ENCODE measurements around the gene OR10C1.

Gene OR10C1

GRCh38 chr6:29414588-29414987 is 24.5 kb upstream of the OR10C1 start, which contains the start of gene OR12D1:
Gene OR12D1, plus strand, starts transcription at chr6:29414928.
- Histone ChIP-seq H4K8ac (ENCODE audit: low read length) (no peak within 1 kb of the TSS), H3K14ac (ENCODE audit: low read length in 2 of 2) (no peak within 1 kb of the TSS), H2BK120ac (ENCODE audit: low read depth, low read length) (no peak within 1 kb of the TSS), H2AFZ (ENCODE audit: low read depth, low read length) (no peak within 1 kb of the TSS), H2BK12ac (ENCODE audit: low read length in 2 of 2) (no peak within 1 kb of the TSS), H3K27ac (ENCODE audit: low read length, poor library complexity, severe bottlenecking) (no peak within 1 kb of the TSS), H3K27me3 (ENCODE audit: control insufficient read depth in 1 of 2, insufficient read depth in 1 of 2, low read length in 2 of 2) (no peaks in the 10 kb centered on the region), H3K4me3 (ENCODE audit: insufficient read depth in 1 of 2, low read depth in 1 of 2, low read length in 2 of 2) (no peak within 1 kb of the TSS), H3K4me1 (ENCODE audit: control insufficient read depth, insufficient read depth, low read depth, low read length) (no peaks in the 10 kb centered on the region), H2AK5ac (ENCODE audit: low read length, severe bottlenecking) (no peak within 1 kb of the TSS), H3K9ac (ENCODE audit: low read length) (no peak within 1 kb of the TSS), H3K18ac (ENCODE audit: low read depth in 1 of 2, low read length in 2 of 2) (no peak within 1 kb of the TSS), H3K79me1 (replicated peaks; ENCODE audit: low read length, poor library complexity, severe bottlenecking) (no peaks in the 10 kb centered on the region), H4K91ac (ENCODE audit: low read length) (no peak within 1 kb of the TSS), H3K4ac (ENCODE audit: low read depth in 1 of 2, low read length in 2 of 2) (no peak within 1 kb of the TSS), H3K9me3 (ENCODE audit: control insufficient read depth, low read length) (peaks cover 9% of the 10 kb centered on the region), H3K23ac (ENCODE audit: low read length in 2 of 2) (no peak within 1 kb of the TSS), H2BK5ac (ENCODE audit: low read depth, low read length, poor library complexity, severe bottlenecking) (no peak within 1 kb of the TSS), H2BK15ac (ENCODE audit: low read depth, poor library complexity, severe bottlenecking) (no peak within 1 kb of the TSS), H3K36me3 (ENCODE audit: control insufficient read depth in 1 of 2, insufficient read depth in 2 of 2, low read depth in 1 of 2, low read length in 2 of 2) (no peaks in the 10 kb centered on the region), H3K4me2 (ENCODE audit: low read length, poor library complexity, severe bottlenecking) (no peak within 1 kb of the TSS)
- DNase-seq: no peak

DNA sequence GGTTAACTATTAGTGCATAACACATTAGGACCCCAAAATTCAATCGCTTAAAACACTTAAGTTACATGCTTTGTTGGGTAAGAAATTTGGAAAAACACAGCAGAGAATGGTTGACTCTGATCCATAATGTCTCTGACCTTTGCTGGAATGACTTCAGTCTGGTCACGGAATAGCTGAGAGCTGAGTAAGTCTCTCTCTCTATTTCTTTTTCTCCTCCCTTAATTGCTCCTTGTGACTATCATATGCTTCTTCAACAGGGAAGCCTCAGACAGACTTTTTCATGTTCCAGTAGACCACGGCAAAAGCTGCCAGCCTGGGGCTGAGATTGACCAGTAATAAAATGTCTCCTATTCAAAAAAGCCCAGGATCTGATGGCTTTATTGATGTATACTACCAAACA is 19.6 kb upstream of the OR10C1 start:
- Histone ChIP-seq H3K79me1 (replicated peaks; ENCODE audit: low read length, poor library complexity, severe bottlenecking) (no peaks in the 10 kb centered on the region), H3K23ac (ENCODE audit: low read length in 2 of 2) (no peak overlapping the region), H2BK12ac (ENCODE audit: low read length in 2 of 2) (no peak overlapping the region), H4K91ac (ENCODE audit: low read length) (no peak overlapping the region), H3K18ac (ENCODE audit: low read depth in 1 of 2, low read length in 2 of 2) (no peak overlapping the region), H3K9me3 (ENCODE audit: control insufficient read depth, low read length) (peaks cover 2% of the 10 kb centered on the region), H3K4me2 (ENCODE audit: low read length, poor library complexity, severe bottlenecking) (no peak overlapping the region), H3K4me1 (ENCODE audit: control insufficient read depth, insufficient read depth, low read depth, low read length) (no peaks in the 10 kb centered on the region), H3K4ac (ENCODE audit: low read depth in 1 of 2, low read length in 2 of 2) (no peak overlapping the region), H2AFZ (ENCODE audit: low read depth, low read length) (no peak overlapping the region), H3K9ac (ENCODE audit: low read length) (no peak overlapping the region), H3K4me3 (ENCODE audit: insufficient read depth in 1 of 2, low read depth in 1 of 2, low read length in 2 of 2) (no peak overlapping the region), H2BK120ac (ENCODE audit: low read depth, low read length) (no peak overlapping the region), H3K27ac (ENCODE audit: low read length, poor library complexity, severe bottlenecking) (peak overlapping the region; percentile 49), H2BK15ac (ENCODE audit: low read depth, poor library complexity, severe bottlenecking) (no peak overlapping the region), H3K27me3 (ENCODE audit: control insufficient read depth in 1 of 2, insufficient read depth in 1 of 2, low read length in 2 of 2) (no peaks in the 10 kb centered on the region), H3K14ac (ENCODE audit: low read length in 2 of 2) (no peak overlapping the region), H2AK5ac (ENCODE audit: low read length, severe bottlenecking) (no peak overlapping the region), H4K8ac (ENCODE audit: low read length) (no peak overlapping the region), H2BK5ac (ENCODE audit: low read depth, low read length, poor library complexity, severe bottlenecking) (no peak overlapping the region), H3K36me3 (ENCODE audit: control insufficient read depth in 1 of 2, insufficient read depth in 2 of 2, low read depth in 1 of 2, low read length in 2 of 2) (no peaks in the 10 kb centered on the region)
- DNase-seq: no peak
- 82% methylated on average over 3 of the region's 3 CpGs for WGBS

DNA sequence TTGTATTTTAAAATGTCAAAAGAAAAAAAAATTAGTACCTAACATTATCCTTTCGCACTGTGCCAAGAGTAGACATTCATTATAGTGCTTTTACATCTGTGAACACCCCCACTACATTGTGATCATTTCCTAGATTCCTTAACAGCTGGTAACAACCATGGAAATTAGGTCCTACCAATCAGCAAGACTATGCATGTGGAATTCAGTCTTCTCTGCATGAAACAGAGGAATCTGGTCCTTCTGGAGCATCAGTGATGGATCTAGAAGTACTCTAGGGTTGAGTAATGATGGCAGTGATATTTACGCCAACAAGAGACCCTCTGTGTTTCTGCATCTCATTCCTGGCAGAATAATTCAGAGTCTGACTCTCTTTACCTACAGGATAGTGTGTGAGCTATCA is 14.9 kb upstream of the OR10C1 start:
- Histone ChIP-seq H3K27me3 (ENCODE audit: control insufficient read depth in 1 of 2, insufficient read depth in 1 of 2, low read length in 2 of 2) (no peaks in the 10 kb centered on the region), H3K27ac (ENCODE audit: low read length, poor library complexity, severe bottlenecking) (no peak overlapping the region), H3K4me2 (ENCODE audit: low read length, poor library complexity, severe bottlenecking) (no peak overlapping the region), H2BK120ac (ENCODE audit: low read depth, low read length) (no peak overlapping the region), H2BK15ac (ENCODE audit: low read depth, poor library complexity, severe bottlenecking) (no peak overlapping the region), H2AK5ac (ENCODE audit: low read length, severe bottlenecking) (no peak overlapping the region), H2AFZ (ENCODE audit: low read depth, low read length) (no peak overlapping the region), H4K8ac (ENCODE audit: low read length) (no peak overlapping the region), H2BK5ac (ENCODE audit: low read depth, low read length, poor library complexity, severe bottlenecking) (no peak overlapping the region), H3K23ac (ENCODE audit: low read length in 2 of 2) (no peak overlapping the region), H3K79me1 (replicated peaks; ENCODE audit: low read length, poor library complexity, severe bottlenecking) (no peaks in the 10 kb centered on the region), H2BK12ac (ENCODE audit: low read length in 2 of 2) (no peak overlapping the region), H3K4me3 (ENCODE audit: insufficient read depth in 1 of 2, low read depth in 1 of 2, low read length in 2 of 2) (no peak overlapping the region), H3K36me3 (ENCODE audit: control insufficient read depth in 1 of 2, insufficient read depth in 2 of 2, low read depth in 1 of 2, low read length in 2 of 2) (no peaks in the 10 kb centered on the region), H3K9me3 (ENCODE audit: control insufficient read depth, low read length) (peaks cover 2% of the 10 kb centered on the region), H3K4ac (ENCODE audit: low read depth in 1 of 2, low read length in 2 of 2) (no peak overlapping the region), H3K9ac (ENCODE audit: low read length) (no peak overlapping the region), H3K14ac (ENCODE audit: low read length in 2 of 2) (no peak overlapping the region), H3K4me1 (ENCODE audit: control insufficient read depth, insufficient read depth, low read depth, low read length) (no peaks in the 10 kb centered on the region), H4K91ac (ENCODE audit: low read length) (no peak overlapping the region), H3K18ac (ENCODE audit: low read depth in 1 of 2, low read length in 2 of 2) (no peak overlapping the region)
- WGBS: 79% methylated on average over 1 of the region's 2 CpGs
- DNase-seq: no peak

DNA sequence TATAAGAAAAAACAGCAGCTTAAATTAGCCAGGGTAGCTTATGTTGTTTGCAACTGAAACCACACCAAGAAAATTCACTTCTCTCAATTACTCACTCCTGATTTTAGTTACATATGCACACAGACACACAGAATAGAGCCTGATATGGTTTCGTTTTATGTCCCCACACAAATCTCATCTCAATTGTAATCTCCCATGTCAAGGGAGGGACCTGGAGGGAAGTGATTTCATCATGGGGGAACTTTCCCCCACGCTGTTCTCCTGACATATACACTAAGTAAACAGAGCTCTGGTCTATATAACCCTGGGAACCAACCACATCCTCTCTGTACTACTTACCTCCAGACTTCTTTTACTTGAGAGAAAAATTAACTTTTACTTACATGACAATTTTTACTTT is 14.5 kb upstream of the OR10C1 start:
- no peaks in the 10 kb centered on the region for H3K79me1 ChIP-seq (replicated peaks; ENCODE audit: low read length, poor library complexity, severe bottlenecking)
- no peak overlapping the region for H3K14ac ChIP-seq (ENCODE audit: low read length in 2 of 2)
- no peak overlapping the region for H2AFZ ChIP-seq (ENCODE audit: low read depth, low read length)
- H3K36me3 ChIP-seq (ENCODE audit: control insufficient read depth in 1 of 2, insufficient read depth in 2 of 2, low read depth in 1 of 2, low read length in 2 of 2): no peaks in the 10 kb centered on the region
- no peak overlapping the region for H3K4me2 ChIP-seq (ENCODE audit: low read length, poor library complexity, severe bottlenecking)
- no peak overlapping the region for H2BK12ac ChIP-seq (ENCODE audit: low read length in 2 of 2)
- no peak overlapping the region for H3K23ac ChIP-seq (ENCODE audit: low read length in 2 of 2)
- H3K9me3 ChIP-seq (ENCODE audit: control insufficient read depth, low read length): peaks cover 2% of the 10 kb centered on the region
- H3K9ac ChIP-seq (ENCODE audit: low read length): no peak overlapping the region
- no peak overlapping the region for H2AK5ac ChIP-seq (ENCODE audit: low read length, severe bottlenecking)
- H3K27ac ChIP-seq (ENCODE audit: low read length, poor library complexity, severe bottlenecking): no peak overlapping the region
- WGBS: 33% methylated on average over 1 of the region's 2 CpGs
- no peak overlapping the region for H3K4ac ChIP-seq (ENCODE audit: low read depth in 1 of 2, low read length in 2 of 2)
- H3K4me3 ChIP-seq (ENCODE audit: insufficient read depth in 1 of 2, low read depth in 1 of 2, low read length in 2 of 2): no peak overlapping the region
- H3K4me1 ChIP-seq (ENCODE audit: control insufficient read depth, insufficient read depth, low read depth, low read length): no peaks in the 10 kb centered on the region
- H4K8ac ChIP-seq (ENCODE audit: low read length): no peak overlapping the region
- H2BK120ac ChIP-seq (ENCODE audit: low read depth, low read length): no peak overlapping the region
- H2BK15ac ChIP-seq (ENCODE audit: low read depth, poor library complexity, severe bottlenecking): no peak overlapping the region
- H3K18ac ChIP-seq (ENCODE audit: low read depth in 1 of 2, low read length in 2 of 2): no peak overlapping the region
- H3K27me3 ChIP-seq (ENCODE audit: control insufficient read depth in 1 of 2, insufficient read depth in 1 of 2, low read length in 2 of 2): no peaks in the 10 kb centered on the region
- no peak overlapping the region for H2BK5ac ChIP-seq (ENCODE audit: low read depth, low read length, poor library complexity, severe bottlenecking)
- no peak for DNase-seq
- no peak overlapping the region for H4K91ac ChIP-seq (ENCODE audit: low read length)

All from mesenchymal stem cell (in vitro differentiated cells and primary cell).